DOHH2 (cell line): ENCODE data around the gene PMP22.

Source experiments
- H3F3A ChIP-seq: fragments of 200-600 bp; sonication (generic), shearing (Covaris generic); 2 replicates; pipeline ENCODE4 v1.6.0; 2016; ENCODE audit warnings: antibody characterized with exemption, mild to moderate bottlenecking; ENCODE audit not compliant: control insufficient read depth, insufficient read depth
- H3K27ac ChIP-seq: fragments of 200-600 bp; sonication (generic); 2 replicates; pipeline ENCODE4 v1.5.1; 2014; ENCODE audit warnings: low read depth, mild to moderate bottlenecking, low read length, moderate library complexity
- H3K27me3 ChIP-seq: fragments of 200-600 bp; sonication (generic); 2 replicates; pipeline ENCODE4 v1.6.1; 2014; ENCODE audit warnings: mild to moderate bottlenecking, low read length, mixed read lengths; ENCODE audit not compliant: control insufficient read depth
- H3K36me3 ChIP-seq: fragments of 200-600 bp; sonication (generic); 2 replicates; pipeline ENCODE4 v1.6.1; 2014; ENCODE audit warnings: mild to moderate bottlenecking, low read length, moderate library complexity, mixed read lengths; ENCODE audit not compliant: control insufficient read depth
- H3K4me1 ChIP-seq: fragments of 200-600 bp; sonication (generic); 2 replicates; pipeline ENCODE4 v1.6.1; 2014; ENCODE audit warnings: mild to moderate bottlenecking, low read length, mixed read lengths; ENCODE audit not compliant: control insufficient read depth
- H3K4me2 ChIP-seq: fragments of 200-600 bp; sonication (generic); 2 replicates; pipeline ENCODE4 v1.6.0; 2014; ENCODE audit warnings: mild to moderate bottlenecking, low read length, moderate library complexity
- H3K4me3 ChIP-seq: fragments of 200-600 bp; sonication (generic); 2 replicates; pipeline ENCODE4 v1.5.1; 2014; ENCODE audit warnings: mild to moderate bottlenecking, low read length, mixed read lengths
- H3K79me2 ChIP-seq: fragments of 200-600 bp; sonication (generic); 2 replicates; pipeline ENCODE4 v1.6.1; 2014; ENCODE audit warnings: mild to moderate bottlenecking, low read length, mixed read lengths; ENCODE audit not compliant: control insufficient read depth
- H3K9me2 ChIP-seq: fragments of 200-600 bp; sonication (generic); replicated peaks from 2 replicates; pipeline ENCODE4 v1.6.1; 2014; ENCODE audit warnings: mild to moderate bottlenecking, low read length, mixed read lengths; ENCODE audit not compliant: control insufficient read depth
- H3K9me3 ChIP-seq: fragments of 200-600 bp; sonication (generic); 2 replicates; pipeline ENCODE4 v1.6.1; 2014; ENCODE audit warnings: antibody characterized with exemption, low read length, mixed read lengths; ENCODE audit not compliant: control insufficient read depth, insufficient read depth
- H4K20me1 ChIP-seq: fragments of 200-600 bp; sonication (generic); 2 replicates; pipeline ENCODE4 v1.6.0; 2014; ENCODE audit warnings: low read depth, mild to moderate bottlenecking, antibody characterized with exemption, low read length, moderate library complexity; ENCODE audit not compliant: control insufficient read depth, insufficient read depth
- CTCF ChIP-seq: fragments of 200-600 bp; sonication (generic); IDR thresholded peaks from one replicate; pipeline ENCODE4 v1.5.1; 2014; ENCODE audit warnings: antibody characterized with exemption, mild to moderate bottlenecking, low read depth, low read length; ENCODE audit not compliant: poor library complexity, severe bottlenecking
- EZH2phosphoT487 ChIP-seq: fragments of 200-600 bp; sonication (generic); IDR thresholded peaks from 2 replicates; pipeline ENCODE4 v1.6.1; 2017; ENCODE audit warnings: borderline replicate concordance, mild to moderate bottlenecking, antibody characterized with exemption, low read length, moderate library complexity, mixed read lengths

Gene PMP22

GRCh38 chr17:15233022-15233805 lies 31.9 kb downstream of the PMP22 start:
- H4K20me1 ChIP-seq: no peaks in the 10 kb centered on the region
- no peak overlapping the region for H3K27ac ChIP-seq
- no peak overlapping the region for H3K4me2 ChIP-seq
- H3K9me3 ChIP-seq: no peaks in the 10 kb centered on the region
- no peak overlapping the region for H3K4me3 ChIP-seq
- no peaks in the 10 kb centered on the region for H3K79me2 ChIP-seq
- H3K9me2 ChIP-seq: no peaks in the 10 kb centered on the region
- H3K27me3 ChIP-seq: no peaks in the 10 kb centered on the region
- no peaks in the 10 kb centered on the region for H3K36me3 ChIP-seq
- H3K4me1 ChIP-seq: no peaks in the 10 kb centered on the region
- no peaks in the 10 kb centered on the region for H3F3A ChIP-seq
- TF ChIP-seq CTCF (no peak), EZH2phosphoT487 (no peak)

GRCh38 chr17:15232517-15232915 lies 32.6 kb downstream of the PMP22 start:
- no peak for TF ChIP-seq CTCF
- no peak for TF ChIP-seq EZH2phosphoT487
- Histone ChIP-seq H3K9me2 (no peaks in the 10 kb centered on the region), H3K36me3 (no peaks in the 10 kb centered on the region), H3K27me3 (no peaks in the 10 kb centered on the region), H3K79me2 (no peaks in the 10 kb centered on the region), H4K20me1 (no peaks in the 10 kb centered on the region), H3K27ac (no peak overlapping the region), H3K4me3 (no peak overlapping the region), H3F3A (no peaks in the 10 kb centered on the region), H3K4me2 (no peak overlapping the region), H3K9me3 (no peaks in the 10 kb centered on the region), H3K4me1 (no peaks in the 10 kb centered on the region)

GRCh38 chr17:15231851-15232516 lies 33.1 kb downstream of the PMP22 start:
- Histone ChIP-seq H3K79me2 (no peaks in the 10 kb centered on the region), H3K4me2 (no peak overlapping the region), H3K27me3 (no peaks in the 10 kb centered on the region), H3K36me3 (no peaks in the 10 kb centered on the region), H3K9me3 (no peaks in the 10 kb centered on the region), H4K20me1 (no peaks in the 10 kb centered on the region), H3K4me3 (no peak overlapping the region), H3K4me1 (no peaks in the 10 kb centered on the region), H3K27ac (no peak overlapping the region), H3F3A (no peaks in the 10 kb centered on the region), H3K9me2 (no peaks in the 10 kb centered on the region)
- TF ChIP-seq CTCF (no peak), EZH2phosphoT487 (no peak)
